CD4-positive, alpha-beta T cell (primary cell): ENCODE measurements around the gene C11orf68. TPM values are rescaled to one million over a fixed set of nuclear protein-coding genes. Genes with fewer than 3 reads are reported as not detected.
A peak's percentile ranks its signal among the peaks of the same experiment; 100 is the strongest.

Experiments used
- ATAC-seq: fragments of 200-7000 bp; cut with Tn5 transposase; one replicate; pipeline ENCODE4 v1.10.0; 2022; ENCODE audit warnings: mild to moderate bottlenecking; ENCODE audit not compliant: poor library complexity
- CTCF ChIA-PET: fragments of 350-600 bp; sonication (Branson Sonifier 250); formaldehyde crosslinking; loops from one replicate; lab custom pipeline; 2021; ENCODE audit warnings: antibody characterized with exemption, inconsistent platforms; lab: Charles Lee
- POLR2A ChIA-PET: fragments of 350-600 bp; sonication (Branson Sonifier 250); formaldehyde crosslinking; loops from one replicate; lab custom pipeline; 2021; ENCODE audit warnings: antibody characterized with exemption, inconsistent platforms; lab: Charles Lee
- DNase-seq, 14 experiments: peaks; one replicate each; pipeline ENCODE4 v3.0.0-alpha.2; 2013 to 2020; ENCODE audit warnings: mixed read lengths in 2 of 14
- H3K27ac ChIP-seq, 2 donors: one replicate each; pipeline versions ENCODE4 v1.5.1 to v1.7.0; 2013; ENCODE audit warnings: low read length in 2 of 2, low read depth in 1 of 2, mild to moderate bottlenecking in 1 of 2
- H3K27me3 ChIP-seq, 2 experiments: 1 replicate in 1 of 2; 2 replicates in 1 of 2; pipeline versions ENCODE4 v1.6.1 to v1.7.0; 2013; ENCODE audit warnings: low read length in 2 of 2, control low read depth in 1 of 2, mild to moderate bottlenecking in 1 of 2, moderate library complexity in 1 of 2; ENCODE audit not compliant: insufficient read depth in 2 of 2, control insufficient read depth in 1 of 2
- H3K36me3 ChIP-seq: one replicate; pipeline ENCODE4 v1.6.1; 2013; ENCODE audit warnings: low read length, control low read depth; ENCODE audit not compliant: insufficient read depth
- H3K4me1 ChIP-seq: one replicate; pipeline ENCODE4 v1.6.1; 2013; ENCODE audit warnings: low read length, control low read depth; ENCODE audit not compliant: insufficient read depth
- H3K4me3 ChIP-seq: one replicate; pipeline ENCODE4 v1.5.1; 2013; ENCODE audit warnings: mild to moderate bottlenecking, low read length, moderate library complexity
- H3K9me3 ChIP-seq, 2 experiments: 1 replicate in 1 of 2; 2 replicates in 1 of 2; pipeline versions ENCODE4 v1.6.1 to v1.7.0; 2013; ENCODE audit warnings: low read length in 2 of 2, mild to moderate bottlenecking in 2 of 2, control low read depth in 1 of 2, moderate library complexity in 1 of 2; ENCODE audit not compliant: control insufficient read depth in 1 of 2, insufficient read depth in 1 of 2
- H3K27ac Mint-ChIP-seq: one replicate; pipeline ENCODE4 v1.8.0; 2020; ENCODE audit warnings: mixed read lengths
- H3K27me3 Mint-ChIP-seq: one replicate; pipeline ENCODE4 v1.8.0; 2021; ENCODE audit warnings: mixed read lengths
- H3K36me3 Mint-ChIP-seq: one replicate; pipeline ENCODE4 v1.8.0; 2021; ENCODE audit warnings: low read depth, mixed read lengths
- H3K4me1 Mint-ChIP-seq: one replicate; pipeline ENCODE4 v1.8.0; 2021; ENCODE audit warnings: low read depth, mixed read lengths
- H3K4me3 Mint-ChIP-seq: one replicate; pipeline ENCODE4 v1.8.0; 2020; ENCODE audit warnings: mild to moderate bottlenecking, mixed read lengths
- H3K9me3 Mint-ChIP-seq: one replicate; pipeline ENCODE4 v1.8.0; 2020; ENCODE audit warnings: mixed read lengths
- intact Hi-C, 2 experiments: fragments of 100-400 bp; cut with DNase I in 1 of 2; cut with micrococcal nuclease in 1 of 2; formaldehyde crosslinking; loops; one replicate each; pipeline versions ENCODE4 v1.15.1 to v1.9.0; 2023 to 2025; cut with DNase I, micrococcal nuclease
- total RNA-seq, 174 experiments: library from RNA in 2 of 174; stranded (reverse) in 2 of 174; gene quantifications; one replicate each; pipeline ENCODE4 v1.2.3 and lab custom pipeline; 2021 to 2026
- TF ChIP-seq, protein P1 (sequence below): fragments of 200-600 bp; IDR thresholded peaks from one replicate; pipeline ENCODE4 v1.8.0; 2022; ENCODE audit warnings: antibody characterized with exemption, mild to moderate bottlenecking

The C11orf68 gene
- total RNA-seq, 2 experiments from 2014 or later = 13.7 to 13.8 TPM

GRCh38 chr11:65934014-65934413 lies 15.2 kb upstream of the C11orf68 start:
- CTCF ChIA-PET = interaction anchor here (0.7 kb wide), 1 partner anchor 329 kb away, joined by 4 read pairs; no protein-coding TSS in a partner anchor
- TF ChIP-seq, protein P1, sequence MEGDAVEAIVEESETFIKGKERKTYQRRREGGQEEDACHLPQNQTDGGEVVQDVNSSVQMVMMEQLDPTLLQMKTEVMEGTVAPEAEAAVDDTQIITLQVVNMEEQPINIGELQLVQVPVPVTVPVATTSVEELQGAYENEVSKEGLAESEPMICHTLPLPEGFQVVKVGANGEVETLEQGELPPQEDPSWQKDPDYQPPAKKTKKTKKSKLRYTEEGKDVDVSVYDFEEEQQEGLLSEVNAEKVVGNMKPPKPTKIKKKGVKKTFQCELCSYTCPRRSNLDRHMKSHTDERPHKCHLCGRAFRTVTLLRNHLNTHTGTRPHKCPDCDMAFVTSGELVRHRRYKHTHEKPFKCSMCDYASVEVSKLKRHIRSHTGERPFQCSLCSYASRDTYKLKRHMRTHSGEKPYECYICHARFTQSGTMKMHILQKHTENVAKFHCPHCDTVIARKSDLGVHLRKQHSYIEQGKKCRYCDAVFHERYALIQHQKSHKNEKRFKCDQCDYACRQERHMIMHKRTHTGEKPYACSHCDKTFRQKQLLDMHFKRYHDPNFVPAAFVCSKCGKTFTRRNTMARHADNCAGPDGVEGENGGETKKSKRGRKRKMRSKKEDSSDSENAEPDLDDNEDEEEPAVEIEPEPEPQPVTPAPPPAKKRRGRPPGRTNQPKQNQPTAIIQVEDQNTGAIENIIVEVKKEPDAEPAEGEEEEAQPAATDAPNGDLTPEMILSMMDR = no peak
- Histone ChIP-seq H3K9me3 (no peaks in the 10 kb centered on the region), H3K27me3 (no peaks in the 10 kb centered on the region), H3K36me3 (no peaks in the 10 kb centered on the region), H3K4me1 (peaks cover 2% of the 10 kb centered on the region), H3K4me3 (no peak overlapping the region), H3K27ac (no peak overlapping the region)
- no peak for ATAC-seq
- Mint-ChIP-seq H3K27ac (no peak overlapping the region), H3K4me1 (peaks cover 3% of the 10 kb centered on the region), H3K27me3 (no peaks in the 10 kb centered on the region), H3K36me3 (no peaks in the 10 kb centered on the region), H3K9me3 (no peaks in the 10 kb centered on the region), H3K4me3 (no peak overlapping the region)
- POLR2A ChIA-PET = interaction anchor here (0.6 kb wide), 1 partner anchor 46 kb away, joined by 3 read pairs; the partner anchor contains the start of gene FIBP
- intact Hi-C loops = no loop called here
- DNase-seq = no peak

GRCh38 chr11:65932558-65932919 lies 13.7 kb upstream of the C11orf68 start:
- Mint-ChIP-seq H3K4me3 (no peak overlapping the region), H3K36me3 (no peaks in the 10 kb centered on the region), H3K27me3 (no peaks in the 10 kb centered on the region), H3K4me1 (peaks cover 18% of the 10 kb centered on the region), H3K27ac (peak overlapping the region; percentile 9), H3K9me3 (no peaks in the 10 kb centered on the region)
- H3K27ac ChIP-seq = no peak overlapping the region
- DNase-seq = peak in 1 of 14 experiments; percentile 29
- intact Hi-C loops = no loop called here
- H3K36me3 ChIP-seq = no peaks in the 10 kb centered on the region
- no peak for ATAC-seq
- no peaks in the 10 kb centered on the region for H3K9me3 ChIP-seq
- POLR2A ChIA-PET = interaction anchor here (1.4 to 2.3 kb wide), 2 partner anchors 42 to 43 kb away, joined by 3 to 5 read pairs; partner anchors contain the start of gene CCDC85B
- CTCF ChIA-PET = interaction anchor here (1.1 to 2.1 kb wide), 3 partner anchors 42 to 48 kb away, joined by 3 to 9 read pairs (median 4); partner anchors contain the start of genes CCDC85B and FIBP
- H3K4me3 ChIP-seq = no peak overlapping the region
- no peaks in the 10 kb centered on the region for H3K27me3 ChIP-seq
- TF ChIP-seq, protein P1 = no peak
- peaks cover 17% of the 10 kb centered on the region for H3K4me1 ChIP-seq

DNA sequence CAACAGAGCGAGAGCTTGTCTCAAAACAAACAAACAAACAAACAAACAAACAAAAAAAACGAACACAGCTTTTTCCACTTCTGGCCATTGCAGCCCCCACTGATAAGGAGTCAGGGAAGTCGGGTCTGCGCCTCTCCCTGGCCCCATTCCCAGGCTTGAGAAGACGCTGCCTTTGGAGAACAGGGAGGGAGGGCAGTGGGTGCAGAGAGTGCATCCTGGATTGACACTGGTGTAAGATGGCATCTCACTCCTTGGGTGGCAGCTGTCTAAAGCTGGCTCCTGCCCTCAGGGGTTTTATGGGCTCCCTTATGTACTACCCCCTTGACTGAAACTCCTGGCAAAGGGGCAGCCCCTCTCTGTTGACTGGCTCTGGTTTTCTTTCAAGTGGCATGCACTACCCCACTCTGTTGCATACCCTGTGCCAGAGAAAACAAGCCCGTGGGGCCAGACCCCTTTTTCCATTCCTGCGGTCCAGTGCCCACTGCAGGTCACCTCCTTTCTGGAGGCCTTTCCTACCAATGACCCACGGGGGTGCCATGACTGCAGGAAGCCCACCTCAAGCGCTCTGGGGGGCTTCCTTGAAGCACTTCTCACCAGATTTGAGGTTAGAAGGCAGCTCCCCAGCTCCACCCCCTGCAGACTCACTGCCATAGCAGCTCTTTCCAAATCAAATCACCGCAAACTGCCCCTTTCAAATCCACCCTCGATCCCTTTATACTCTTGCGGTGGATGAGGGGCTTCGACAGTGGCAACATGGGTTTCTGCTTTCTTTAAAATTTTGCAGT lies 13.1 kb upstream of the C11orf68 start:
- Mint-ChIP-seq H3K4me1 (peaks cover 23% of the 10 kb centered on the region), H3K36me3 (no peaks in the 10 kb centered on the region), H3K9me3 (no peaks in the 10 kb centered on the region), H3K27ac (peak overlapping the region; percentile 20), H3K4me3 (no peak overlapping the region), H3K27me3 (no peaks in the 10 kb centered on the region)
- ChIA-PET CTCF (interaction anchor here (1.1 to 2.1 kb wide), 4 partner anchors 30 to 47 kb away, joined by 3 to 9 read pairs (median 4); partner anchors contain the start of genes CCDC85B and FIBP), POLR2A (interaction anchor here (1.4 to 2.3 kb wide), 2 partner anchors 41 to 42 kb away, joined by 3 to 5 read pairs; partner anchors contain the start of gene CCDC85B)
- Histone ChIP-seq H3K4me1 (peaks cover 23% of the 10 kb centered on the region), H3K27me3 (no peaks in the 10 kb centered on the region), H3K4me3 (no peak overlapping the region), H3K27ac (no peak overlapping the region), H3K9me3 (no peaks in the 10 kb centered on the region), H3K36me3 (no peaks in the 10 kb centered on the region)
- intact Hi-C loops = no loop called here
- DNase-seq = no peak
- no peak for ATAC-seq
- TF ChIP-seq, protein P1 = no peak
